Measurements from ENCODE around the gene CA12. TPM values are rescaled to one million over a fixed set of nuclear protein-coding genes. Genes with fewer than 3 reads are reported as not detected.

Gene CA12
- total and polyA plus RNA-seq, 9 donors: 0.16 to 10.5 (median 3.5) TPM; not detected in 1

DNA sequence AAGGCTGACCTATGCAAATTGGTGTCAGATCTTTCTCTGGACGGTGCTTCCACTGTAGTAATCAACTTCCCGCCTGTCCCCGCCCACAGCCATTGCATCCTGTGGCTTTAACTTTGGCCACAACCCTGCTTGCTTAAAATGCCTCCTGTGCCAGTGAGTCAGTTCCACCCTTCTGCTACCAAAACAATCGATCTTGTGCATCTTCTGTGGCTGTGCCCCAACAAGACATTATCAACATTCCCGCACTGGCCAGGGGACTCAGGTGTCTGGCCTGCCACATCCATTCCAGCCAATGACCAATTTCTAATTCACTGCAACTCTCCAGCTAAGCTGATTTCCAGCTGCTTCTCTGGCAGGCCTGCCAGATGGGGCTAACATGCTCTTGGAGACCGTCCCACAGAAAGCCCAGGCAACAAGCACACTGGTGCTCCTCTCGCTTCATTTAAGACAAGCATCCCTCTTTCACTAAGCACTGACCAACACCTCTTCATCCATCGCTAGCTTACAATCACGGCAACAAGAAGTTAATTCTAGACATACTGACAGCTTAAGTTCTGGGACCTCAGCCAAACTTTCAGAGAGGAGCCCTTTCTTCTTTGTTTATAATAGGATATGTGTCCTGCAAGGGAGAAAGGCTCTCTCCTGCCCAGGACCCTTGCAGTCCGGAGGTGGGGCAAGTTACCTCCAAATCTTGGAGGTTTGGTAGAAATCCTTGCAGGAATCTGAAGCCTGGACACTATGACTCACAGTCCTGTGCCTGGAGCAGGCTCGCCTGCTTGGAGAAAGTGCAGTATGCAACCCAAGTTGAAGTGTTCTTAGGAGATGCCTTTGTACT is 6.7 kb downstream of the CA12 start:
- intact Hi-C loops (cut with DNase I): no loop called here
- no peak overlapping the region for H3K4me3 ChIP-seq
- WGBS, 3 donors: 22 to 26% (median 24%) methylated on average over 11 of the region's 11 CpGs
- no peak for DNase-seq
- TF ChIP-seq, protein P1, sequence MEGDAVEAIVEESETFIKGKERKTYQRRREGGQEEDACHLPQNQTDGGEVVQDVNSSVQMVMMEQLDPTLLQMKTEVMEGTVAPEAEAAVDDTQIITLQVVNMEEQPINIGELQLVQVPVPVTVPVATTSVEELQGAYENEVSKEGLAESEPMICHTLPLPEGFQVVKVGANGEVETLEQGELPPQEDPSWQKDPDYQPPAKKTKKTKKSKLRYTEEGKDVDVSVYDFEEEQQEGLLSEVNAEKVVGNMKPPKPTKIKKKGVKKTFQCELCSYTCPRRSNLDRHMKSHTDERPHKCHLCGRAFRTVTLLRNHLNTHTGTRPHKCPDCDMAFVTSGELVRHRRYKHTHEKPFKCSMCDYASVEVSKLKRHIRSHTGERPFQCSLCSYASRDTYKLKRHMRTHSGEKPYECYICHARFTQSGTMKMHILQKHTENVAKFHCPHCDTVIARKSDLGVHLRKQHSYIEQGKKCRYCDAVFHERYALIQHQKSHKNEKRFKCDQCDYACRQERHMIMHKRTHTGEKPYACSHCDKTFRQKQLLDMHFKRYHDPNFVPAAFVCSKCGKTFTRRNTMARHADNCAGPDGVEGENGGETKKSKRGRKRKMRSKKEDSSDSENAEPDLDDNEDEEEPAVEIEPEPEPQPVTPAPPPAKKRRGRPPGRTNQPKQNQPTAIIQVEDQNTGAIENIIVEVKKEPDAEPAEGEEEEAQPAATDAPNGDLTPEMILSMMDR (IDR thresholded peaks at IDR 0.05): no peak
- TF ChIP-seq EP300 (IDR thresholded peaks at IDR 0.05) (no peak), POLR2A (IDR thresholded peaks at IDR 0.05) (no peak)
- no peaks in the 10 kb centered on the region for H3K9me3 ChIP-seq
- H3K27me3 ChIP-seq: no peaks in the 10 kb centered on the region
- no peaks in the 10 kb centered on the region for H3K4me1 ChIP-seq (ENCODE audit: insufficient read depth)
- H3K36me3 ChIP-seq: no peaks in the 10 kb centered on the region
- no peak overlapping the region for H3K27ac ChIP-seq

DNA sequence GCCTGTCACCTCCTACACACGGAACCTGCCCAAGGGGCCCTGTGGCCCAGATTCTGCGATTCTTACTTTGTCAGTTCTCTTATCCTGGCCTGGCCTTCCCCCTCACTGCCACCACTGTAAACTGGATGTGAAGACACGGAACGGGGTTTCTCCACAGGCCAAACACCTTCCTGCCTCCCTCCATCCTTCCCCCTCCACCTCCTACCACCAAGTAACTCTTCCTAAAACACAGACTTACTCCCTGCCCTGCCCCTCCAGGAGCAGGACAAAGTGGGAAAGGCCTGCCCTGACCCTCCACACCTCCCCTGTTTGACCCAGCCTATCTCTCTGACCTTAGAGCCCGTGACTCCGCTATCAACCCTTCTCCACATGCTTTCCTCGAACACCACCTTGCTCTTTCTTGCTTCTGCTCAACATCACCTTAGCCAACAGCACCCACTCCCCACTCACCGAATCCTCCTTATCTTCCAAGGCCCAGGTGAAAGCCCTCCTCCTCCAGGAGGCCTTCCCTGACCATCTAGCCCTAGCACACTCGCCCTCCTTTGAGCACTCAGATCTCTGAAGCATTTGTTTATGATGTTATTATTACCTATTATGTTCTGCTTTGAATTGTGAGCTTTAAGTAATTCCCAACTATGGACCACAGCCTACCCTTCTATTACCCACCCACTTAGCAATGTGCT is 7.6 kb downstream of the CA12 start:
- DNase-seq: no peak
- intact Hi-C loops (cut with DNase I): no loop called here
- H3K4me1 ChIP-seq (ENCODE audit: insufficient read depth): no peaks in the 10 kb centered on the region
- no peaks in the 10 kb centered on the region for H3K9me3 ChIP-seq
- WGBS, 3 donors: 89 to 97% (median 90%) methylated on average over 9 of the region's 9 CpGs
- no peak overlapping the region for H3K27ac ChIP-seq
- no peak overlapping the region for H3K4me3 ChIP-seq
- no peaks in the 10 kb centered on the region for H3K27me3 ChIP-seq
- TF ChIP-seq POLR2A (IDR thresholded peaks at IDR 0.05): no peak
- no peak for TF ChIP-seq EP300 (IDR thresholded peaks at IDR 0.05)
- TF ChIP-seq, protein P1 (IDR thresholded peaks at IDR 0.05): no peak
- H3K36me3 ChIP-seq: no peaks in the 10 kb centered on the region

DNA sequence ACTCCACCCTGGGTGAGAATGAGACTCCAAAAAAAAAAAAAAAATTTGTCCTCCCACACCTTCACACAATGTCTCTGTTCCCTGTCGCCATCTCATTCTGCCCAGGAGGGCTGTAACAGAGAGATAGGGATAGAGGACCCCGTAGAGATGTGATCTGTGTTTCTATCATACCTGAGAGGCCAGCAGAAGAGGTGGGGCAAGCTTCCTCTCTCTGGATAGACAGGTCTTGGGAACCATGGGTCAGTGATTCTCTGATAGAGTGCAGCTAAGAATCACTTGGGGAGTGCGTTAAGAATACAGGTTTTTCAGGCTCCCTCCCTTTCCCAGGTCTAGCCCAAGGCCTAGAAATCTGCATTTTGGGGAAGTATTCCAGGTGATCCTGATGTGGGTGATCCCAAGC is 8.3 kb downstream of the CA12 start:
- H3K27ac ChIP-seq: no peak overlapping the region
- no peaks in the 10 kb centered on the region for H3K9me3 ChIP-seq
- no peaks in the 10 kb centered on the region for H3K4me1 ChIP-seq (ENCODE audit: insufficient read depth)
- no peak for DNase-seq
- intact Hi-C loops (cut with DNase I): no loop called here
- H3K27me3 ChIP-seq: no peaks in the 10 kb centered on the region
- no peaks in the 10 kb centered on the region for H3K36me3 ChIP-seq
- WGBS, 3 donors: 93 to 96% (median 94%) methylated on average over 3 of the region's 3 CpGs
- H3K4me3 ChIP-seq: no peak overlapping the region
- TF ChIP-seq EP300 (IDR thresholded peaks at IDR 0.05) (no peak), POLR2A (IDR thresholded peaks at IDR 0.05) (no peak)
- TF ChIP-seq, protein P1 (IDR thresholded peaks at IDR 0.05): no peak

DNA sequence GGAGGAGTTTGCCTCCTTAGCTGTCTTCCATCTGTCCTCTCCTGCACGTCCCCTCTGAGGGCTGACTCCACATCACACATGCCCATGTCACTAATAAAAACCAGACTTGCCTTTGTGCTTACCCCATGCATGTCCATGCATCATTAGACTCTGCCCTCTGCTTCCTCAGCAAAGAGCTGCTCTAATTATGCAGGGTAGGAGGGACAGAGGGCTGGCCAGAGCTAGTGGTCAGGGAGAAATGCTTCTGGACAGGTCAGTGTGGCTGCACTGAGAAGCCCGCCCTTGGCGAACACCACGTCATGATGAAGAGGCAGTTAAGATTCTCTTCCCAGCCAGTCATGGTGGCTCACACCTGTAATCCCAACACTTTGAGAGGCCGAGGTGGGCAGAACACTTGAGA is 8.9 kb downstream of the CA12 start:
- intact Hi-C loops (cut with DNase I): no loop called here
- WGBS, 3 donors: 93 to 97% (median 95%) methylated on average over 5 of the region's 5 CpGs
- TF ChIP-seq EP300 (IDR thresholded peaks at IDR 0.05): no peak
- TF ChIP-seq POLR2A (IDR thresholded peaks at IDR 0.05): no peak
- TF ChIP-seq, protein P1 (IDR thresholded peaks at IDR 0.05): no peak
- no peaks in the 10 kb centered on the region for H3K27me3 ChIP-seq
- H3K4me1 ChIP-seq (ENCODE audit: insufficient read depth): no peaks in the 10 kb centered on the region
- no peak overlapping the region for H3K27ac ChIP-seq
- H3K4me3 ChIP-seq: no peak overlapping the region
- no peak for DNase-seq
- H3K36me3 ChIP-seq: no peaks in the 10 kb centered on the region
- no peaks in the 10 kb centered on the region for H3K9me3 ChIP-seq

Measured in ovary (tissue), 9 donors.